HEK293 (cell line): Measurements from ENCODE around the gene RNF166.

Experiments
- KLF16 ChIP-seq: fragments of 450-650 bp; formaldehyde crosslinking; IDR thresholded peaks from 2 replicates; pipeline ENCODE4 v1.5.1; 2017; ENCODE audit warnings: missing biosample characterization, missing genetic modification characterization
- ZNF10 ChIP-seq: fragments of 450-650 bp; formaldehyde crosslinking; IDR thresholded peaks from 2 replicates; pipeline ENCODE4 v1.5.1; 2017; ENCODE audit warnings: missing biosample characterization, missing genetic modification characterization
- ZNF600 ChIP-seq: fragments of 450-650 bp; formaldehyde crosslinking; IDR thresholded peaks from 2 replicates; pipeline ENCODE4 v1.5.1; 2016; ENCODE audit warnings: missing biosample characterization, missing genetic modification characterization
- ZNF76 ChIP-seq: fragments of 450-650 bp; formaldehyde crosslinking; IDR thresholded peaks from 2 replicates; pipeline ENCODE4; 2016; ENCODE audit warnings: low read depth, missing biosample characterization, missing genetic modification characterization, borderline replicate concordance
- TF ChIP-seq, protein P1 (sequence below): fragments of 450-650 bp; formaldehyde crosslinking; IDR thresholded peaks from 2 replicates; pipeline ENCODE4 v1.5.1; 2016; ENCODE audit warnings: missing biosample characterization, missing genetic modification characterization

DNA sequence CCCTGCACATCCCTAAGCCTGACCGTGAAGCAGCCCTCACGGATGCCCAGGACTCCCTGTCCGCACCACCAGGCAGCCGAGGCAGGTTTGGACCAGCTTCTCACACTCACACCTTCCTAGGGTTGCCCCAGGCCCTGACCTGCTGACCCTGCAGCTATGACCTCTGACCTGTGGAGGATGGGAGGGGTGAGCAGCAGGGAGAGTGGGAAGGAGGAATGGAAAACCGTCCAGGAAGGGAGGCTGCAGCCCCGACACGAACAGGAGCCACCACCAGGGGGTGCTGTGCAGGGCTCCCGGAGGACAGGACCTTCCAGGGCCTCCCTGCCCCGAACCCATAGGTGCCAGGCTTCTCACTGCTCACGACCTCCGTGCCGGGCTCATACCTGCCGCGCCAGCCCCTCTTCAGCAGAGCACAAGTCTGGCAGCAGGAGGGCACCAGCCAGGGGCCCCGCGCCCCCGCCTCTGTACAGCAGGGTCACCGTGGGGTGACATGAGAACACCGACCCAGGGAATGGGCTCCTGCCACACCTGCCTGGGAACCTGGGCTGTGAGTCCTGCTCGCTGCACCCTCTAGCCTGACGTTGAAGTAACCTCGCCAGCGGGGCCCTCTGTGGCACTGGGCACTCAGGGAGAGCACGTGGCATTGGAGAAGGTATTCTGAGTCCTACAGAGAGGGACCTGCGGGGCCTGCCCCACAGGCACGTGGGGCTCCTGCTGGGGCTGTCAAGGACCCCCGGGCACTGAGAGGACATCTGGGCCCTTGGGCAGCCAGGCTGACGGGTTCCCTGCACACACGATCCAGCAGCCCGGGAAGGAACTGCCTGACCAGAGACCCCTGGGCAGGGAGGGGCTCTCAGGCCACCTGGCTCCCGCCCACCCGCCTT is 37.7 kb upstream of the RNF166 start:
- TF ChIP-seq, protein P1, sequence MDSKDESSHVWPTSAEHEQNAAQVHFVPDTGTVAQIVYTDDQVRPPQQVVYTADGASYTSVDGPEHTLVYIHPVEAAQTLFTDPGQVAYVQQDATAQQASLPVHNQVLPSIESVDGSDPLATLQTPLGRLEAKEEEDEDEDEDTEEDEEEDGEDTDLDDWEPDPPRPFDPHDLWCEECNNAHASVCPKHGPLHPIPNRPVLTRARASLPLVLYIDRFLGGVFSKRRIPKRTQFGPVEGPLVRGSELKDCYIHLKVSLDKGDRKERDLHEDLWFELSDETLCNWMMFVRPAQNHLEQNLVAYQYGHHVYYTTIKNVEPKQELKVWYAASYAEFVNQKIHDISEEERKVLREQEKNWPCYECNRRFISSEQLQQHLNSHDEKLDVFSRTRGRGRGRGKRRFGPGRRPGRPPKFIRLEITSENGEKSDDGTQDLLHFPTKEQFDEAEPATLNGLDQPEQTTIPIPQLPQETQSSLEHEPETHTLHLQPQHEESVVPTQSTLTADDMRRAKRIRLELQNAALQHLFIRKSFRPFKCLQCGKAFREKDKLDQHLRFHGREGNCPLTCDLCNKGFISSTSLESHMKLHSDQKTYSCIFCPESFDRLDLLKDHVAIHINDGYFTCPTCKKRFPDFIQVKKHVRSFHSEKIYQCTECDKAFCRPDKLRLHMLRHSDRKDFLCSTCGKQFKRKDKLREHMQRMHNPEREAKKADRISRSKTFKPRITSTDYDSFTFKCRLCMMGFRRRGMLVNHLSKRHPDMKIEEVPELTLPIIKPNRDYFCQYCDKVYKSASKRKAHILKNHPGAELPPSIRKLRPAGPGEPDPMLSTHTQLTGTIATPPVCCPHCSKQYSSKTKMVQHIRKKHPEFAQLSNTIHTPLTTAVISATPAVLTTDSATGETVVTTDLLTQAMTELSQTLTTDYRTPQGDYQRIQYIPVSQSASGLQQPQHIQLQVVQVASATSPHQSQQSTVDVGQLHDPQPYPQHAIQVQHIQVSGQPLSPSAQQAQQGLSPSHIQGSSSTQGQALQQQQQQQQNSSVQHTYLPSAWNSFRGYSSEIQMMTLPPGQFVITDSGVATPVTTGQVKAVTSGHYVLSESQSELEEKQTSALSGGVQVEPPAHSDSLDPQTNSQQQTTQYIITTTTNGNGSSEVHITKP (tag by site-specific recombination): no peak
- no peak for TF ChIP-seq ZNF10 (tag by site-specific recombination)
- no peak for TF ChIP-seq KLF16 (tag by site-specific recombination)
- TF ChIP-seq ZNF76 (tag by site-specific recombination): no peak
- TF ChIP-seq ZNF600 (tag by site-specific recombination): no peak; the same call in 1 of the 2 replicates
